Measurements from ENCODE around the gene C22orf31. TPM values are rescaled to one million over a fixed set of nuclear protein-coding genes. Genes with fewer than 3 reads are reported as not detected.

Gene C22orf31
- polyA plus RNA-seq, 2 of the 4 experiments (the other 2 are of a cell fraction): not detected

GRCh38 chr22:29096736-29097669, 35.4 kb upstream of the C22orf31 start:
- FAIRE-seq: no peak
- H3K4me3 ChIP-seq: no peak overlapping the region
- DNase-seq (ENCODE audit: low read depth in 1 of 2, low spot score in 1 of 2): no peak
- no peaks in the 10 kb centered on the region for H3K9me3 ChIP-seq
- no peak overlapping the region for H3K27ac ChIP-seq
- TF ChIP-seq KDM5A (IDR thresholded peaks at IDR 0.05): no peak
- no peak for TF ChIP-seq CBX8 (IDR thresholded peaks at IDR 0.05)
- TF ChIP-seq RFX5 (IDR thresholded peaks at IDR 0.05): no peak
- TF ChIP-seq ESRRA (IDR thresholded peaks at IDR 0.05; ENCODE audit: borderline replicate concordance, low read length): no peak
- no peak for TF ChIP-seq PHF8 (IDR thresholded peaks at IDR 0.05; ENCODE audit: borderline replicate concordance, low read depth)
- TF ChIP-seq BCL3 (IDR thresholded peaks at IDR 0.05): no peak
- no peak for TF ChIP-seq RNF2 (IDR thresholded peaks at IDR 0.05; ENCODE audit: borderline replicate concordance, low read depth)
- no peak for TF ChIP-seq POLR2A (IDR thresholded peaks at IDR 0.05; ENCODE audit: low read length)
- TF ChIP-seq ATOH8 (CRISPR knock-in tag; IDR thresholded peaks at IDR 0.05; ENCODE audit: low read depth): no peak
- TF ChIP-seq KDM1A (IDR thresholded peaks at IDR 0.05; ENCODE audit: low read depth): no peak
- no peak for ATAC-seq
- H3K4me1 ChIP-seq: no peaks in the 10 kb centered on the region
- ChIA-PET CTCF (interaction anchor here (1.0 kb wide), 1 partner anchor 15 kb away, joined by 3 read pairs; no protein-coding TSS in a partner anchor), POLR2A (no interaction called here)
- H3K4me2 ChIP-seq: no peak overlapping the region
- 82% methylated on average over 13 of the region's 13 CpGs for WGBS (ENCODE audit: missing lambda C conversion rate)

GRCh38 chr22:29095459-29095858, 33.8 kb upstream of the C22orf31 start:
- Histone ChIP-seq H3K9me3 (no peaks in the 10 kb centered on the region), H3K27ac (no peak overlapping the region), H3K4me1 (no peaks in the 10 kb centered on the region), H3K4me2 (no peak overlapping the region), H3K4me3 (no peak overlapping the region)
- POLR2A ChIA-PET: no interaction called here
- DNase-seq (ENCODE audit: low read depth in 1 of 2, low spot score in 1 of 2): no peak
- no peak for FAIRE-seq
- ATAC-seq: no peak
- CTCF ChIA-PET: interaction anchor here (0.6 to 1.0 kb wide), 2 partner anchors 14 to 172 kb away, joined by 3 read pairs; no protein-coding TSS in a partner anchor
- 46% methylated on average over 2 of the region's 2 CpGs for WGBS (ENCODE audit: missing lambda C conversion rate)
- TF ChIP-seq POLR2AphosphoS2 (conservative IDR thresholded peaks at IDR 0.05; ENCODE audit: low read length) (no peak), RNF2 (IDR thresholded peaks at IDR 0.05; ENCODE audit: borderline replicate concordance, low read depth) (no peak), MYC (IDR thresholded peaks at IDR 0.05; ENCODE audit: borderline replicate concordance, low read length) (no peak), KDM1A (IDR thresholded peaks at IDR 0.05; ENCODE audit: low read depth) (no peak), FOSB (CRISPR knock-in tag; IDR thresholded peaks at IDR 0.05) (no peak), TP53 (CRISPR knock-in tag; IDR thresholded peaks at IDR 0.05) (no peak), BHLHE40 (IDR thresholded peaks at IDR 0.05; ENCODE audit: low read depth, low read length) (no peak), BCL3 (IDR thresholded peaks at IDR 0.05) (no peak), NFE2L2 (conservative IDR thresholded peaks at IDR 0.05; ENCODE audit: low read length) (no peak), ATOH8 (CRISPR knock-in tag; IDR thresholded peaks at IDR 0.05; ENCODE audit: low read depth) (no peak), HMGXB4 (CRISPR knock-in tag; IDR thresholded peaks at IDR 0.05; ENCODE audit: borderline replicate concordance) (no peak), REST (IDR thresholded peaks at IDR 0.05) (no peak), RCOR1 (IDR thresholded peaks at IDR 0.05; ENCODE audit: low read depth, low read length) (no peak), PBX3 (IDR thresholded peaks at IDR 0.05) (no peak), E2F6 (IDR thresholded peaks at IDR 0.05; ENCODE audit: borderline replicate concordance, low read depth) (no peak), RFX5 (IDR thresholded peaks at IDR 0.05) (no peak), ZSCAN20 (CRISPR knock-in tag; IDR thresholded peaks at IDR 0.05) (no peak)

Data from A549 (cell line).